GM12891 (cell line): ENCODE results near the gene PLCL1.

Experiments
- DNase-seq: peaks from one replicate; pipeline ENCODE4 v3.0.0; 2011; ENCODE audit warnings: low spot score; ENCODE audit not compliant: insufficient read length
- FAIRE-seq: peaks from 2 replicates; lab custom pipeline; 2011; peaks lifted over from hg19 to GRCh38; lab: Jason Lieb, UNC
- PAX5 ChIP-seq: IDR thresholded peaks from 2 replicates; pipeline ENCODE4 v1.6.1; 2011; ENCODE audit warnings: low read length, moderate library complexity, mild to moderate bottlenecking; ENCODE audit not compliant: insufficient read depth, severe bottlenecking
- POLR2A ChIP-seq: IDR thresholded peaks from 2 replicates; pipeline ENCODE4 v1.6.1; 2011; ENCODE audit warnings: low read depth, low read length, control low read depth
- POLR2AphosphoS5 ChIP-seq: IDR thresholded peaks from 2 replicates; pipeline ENCODE4 v1.6.1; 2011; ENCODE audit warnings: low read depth, low read length, control low read depth
- POU2F2 ChIP-seq: IDR thresholded peaks from 2 replicates; pipeline ENCODE4 v1.6.1; 2011; ENCODE audit warnings: low read depth, mild to moderate bottlenecking, control low read depth, low read length, moderate library complexity
- SPI1 ChIP-seq: IDR thresholded peaks from 2 replicates; pipeline ENCODE4 v1.6.1; 2011; ENCODE audit warnings: low read depth, low read length, control low read depth
- TAF1 ChIP-seq: IDR thresholded peaks from 2 replicates; pipeline ENCODE4 v1.6.1; 2011; ENCODE audit warnings: low read depth, low read length, control low read depth

The PLCL1 gene

GRCh38 chr2:197940382-197940781 lies 136.0 kb downstream of the PLCL1 start:
- no peak for FAIRE-seq
- TF ChIP-seq TAF1 (no peak), POLR2A (no peak), SPI1 (no peak), POU2F2 (no peak), PAX5 (no peak), POLR2AphosphoS5 (no peak)
- no peak for DNase-seq

DNA sequence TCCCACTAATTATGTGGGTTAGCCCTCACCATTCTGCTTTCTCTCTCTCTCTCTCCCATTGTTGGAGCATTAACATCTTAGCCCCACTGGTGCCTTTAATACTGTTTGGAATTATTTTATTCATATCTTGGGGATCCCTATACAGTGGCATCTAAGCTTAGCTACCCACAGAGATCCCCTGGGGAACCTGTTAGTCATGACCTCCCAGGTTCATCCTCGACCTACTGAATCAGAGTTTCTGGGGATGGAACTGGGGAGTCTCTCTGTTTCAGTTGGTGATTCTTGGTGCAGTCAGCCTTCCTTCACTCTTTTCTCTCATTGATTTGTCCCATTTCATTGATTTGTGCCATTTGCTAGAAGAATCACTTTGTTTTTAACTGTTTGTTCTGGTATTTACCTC lies 137.3 kb downstream of the PLCL1 start:
- FAIRE-seq (no peak), DNase-seq (no peak)
- TF ChIP-seq TAF1 = no peak
- no peak for TF ChIP-seq POLR2AphosphoS5
- TF ChIP-seq SPI1 = no peak
- no peak for TF ChIP-seq POLR2A
- no peak for TF ChIP-seq POU2F2
- no peak for TF ChIP-seq PAX5

- no peak for TF ChIP-seq PAX5
- TF ChIP-seq POLR2AphosphoS5 = no peak
- TF ChIP-seq POU2F2 = no peak
- no peak for TF ChIP-seq TAF1
- no peak for FAIRE-seq
- DNase-seq = no peak
Observed at GRCh38 chr2:197943731-197944130, 139.3 kb downstream of the PLCL1 start.

DNA sequence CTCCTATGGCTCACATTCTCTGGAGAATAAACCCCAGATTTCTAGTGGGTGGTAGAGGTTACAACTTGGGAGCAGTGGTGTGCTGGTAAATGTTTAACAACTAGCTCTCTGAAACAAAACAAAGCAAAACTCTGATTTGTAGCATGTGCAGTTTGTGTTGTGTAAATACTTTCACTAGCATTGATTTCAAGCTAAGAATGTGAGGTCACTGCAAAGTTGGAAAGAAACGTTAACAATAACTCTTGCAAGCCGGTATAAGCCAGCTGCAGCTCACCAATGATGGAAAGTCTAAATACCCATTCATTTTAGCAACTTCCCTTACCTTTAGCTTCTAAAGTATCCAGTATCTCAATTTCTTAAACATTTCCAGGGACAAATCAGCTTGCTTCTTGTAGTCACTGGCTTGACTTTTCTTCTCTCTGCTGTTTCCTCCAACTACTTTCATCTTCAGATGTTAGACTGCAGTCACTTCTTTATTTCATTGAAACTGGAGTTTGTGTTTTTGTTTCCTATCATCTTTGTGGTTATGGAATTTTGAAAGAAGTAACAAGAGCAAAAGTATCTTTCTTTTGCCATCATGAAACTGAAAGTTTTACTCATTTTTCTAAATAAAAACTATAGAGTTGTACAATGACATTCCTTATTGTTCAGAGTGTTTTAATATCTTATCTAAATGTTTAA lies 140.2 kb downstream of the PLCL1 start:
- FAIRE-seq = no peak
- TF ChIP-seq POLR2AphosphoS5 (no peak), TAF1 (no peak), POLR2A (no peak), SPI1 (no peak), PAX5 (no peak), POU2F2 (no peak)
- no peak for DNase-seq

GRCh38 chr2:197946562-197946961 lies 142.2 kb downstream of the PLCL1 start:
- FAIRE-seq (no peak), DNase-seq (no peak)
- TF ChIP-seq POLR2A (no peak), POLR2AphosphoS5 (no peak), POU2F2 (no peak), TAF1 (no peak), SPI1 (no peak), PAX5 (no peak)

- DNase-seq (no peak), FAIRE-seq (no peak)
- TF ChIP-seq SPI1 (no peak), POLR2A (no peak)
Observed at GRCh38 chr2:197947219-197947757, 142.9 kb downstream of the PLCL1 start.

GRCh38 chr2:197949224-197949623 lies 144.8 kb downstream of the PLCL1 start:
- TF ChIP-seq POU2F2 (no peak), POLR2AphosphoS5 (no peak), TAF1 (no peak), POLR2A (no peak), PAX5 (no peak), SPI1 (no peak)
- DNase-seq = no peak
- FAIRE-seq = peak; percentile 43

GRCh38 chr2:197950006-197950405 lies 145.6 kb downstream of the PLCL1 start:
- no peak for FAIRE-seq
- DNase-seq = no peak
- no peak for TF ChIP-seq POLR2A
- TF ChIP-seq POLR2AphosphoS5 = no peak
- no peak for TF ChIP-seq PAX5
- TF ChIP-seq SPI1 = no peak
- no peak for TF ChIP-seq TAF1
- no peak for TF ChIP-seq POU2F2

GRCh38 chr2:197950724-197951123 lies 146.3 kb downstream of the PLCL1 start:
- TF ChIP-seq POU2F2 (no peak), POLR2AphosphoS5 (no peak)
- FAIRE-seq (peak; percentile 16), DNase-seq (no peak)

DNA sequence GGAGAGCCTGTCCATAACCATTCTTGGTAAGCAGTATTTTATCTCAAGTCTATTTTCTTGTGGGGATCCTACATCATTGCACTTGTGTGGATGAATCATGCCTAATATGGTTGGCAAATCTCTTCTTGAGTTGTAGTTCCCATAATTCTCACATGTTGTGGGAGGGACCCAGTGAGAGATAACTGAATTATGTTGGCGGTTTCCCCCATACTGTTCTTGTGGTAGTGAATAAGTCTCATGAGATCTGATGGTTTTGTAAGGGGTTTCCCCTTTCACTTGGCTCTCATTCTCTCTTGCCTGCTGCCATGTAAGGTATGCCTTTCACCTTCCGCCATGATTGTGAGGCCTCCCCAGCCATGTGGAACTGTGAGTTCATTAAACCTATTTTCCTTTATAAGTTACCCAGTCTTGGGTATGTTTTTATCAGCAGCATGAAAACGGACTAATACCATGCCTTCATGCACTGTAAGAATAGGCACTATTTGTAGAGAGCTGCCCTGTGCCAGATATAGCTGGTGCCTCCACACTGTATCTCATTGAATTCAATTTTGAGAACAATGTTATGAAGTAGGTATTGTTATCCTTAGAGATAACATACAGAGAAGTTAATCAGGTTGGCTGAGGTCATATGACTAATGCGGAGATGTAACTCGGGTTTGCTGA lies 148.3 kb downstream of the PLCL1 start:
- no peak for FAIRE-seq
- no peak for TF ChIP-seq SPI1
- no peak for TF ChIP-seq POU2F2
- TF ChIP-seq TAF1 = no peak
- TF ChIP-seq POLR2AphosphoS5 = no peak
- TF ChIP-seq POLR2A = no peak
- no peak for TF ChIP-seq PAX5
- DNase-seq = no peak
